K562 (cell line): Measurements from ENCODE around the gene ZNF862. TPM values are rescaled to one million over a fixed set of nuclear protein-coding genes. Genes with fewer than 3 reads are reported as not detected.

Source experiments
- ATAC-seq: fragments of 200-7000 bp; cut with Tn5 transposase; 3 replicates; pipeline ENCODE4 v1.9.1; 2020; ENCODE audit warnings: moderate library complexity
- BruUV-seq: library from RNA; stranded (reverse); fragments of 400-500 nt; replicated peaks from 2 replicates; lab custom pipeline; 2021; lab: Mats Ljungman, UMichigan
- CTCF ChIA-PET: fragments of 300-600 bp; formaldehyde crosslinking; extraction: SDS; loops from one replicate; lab custom pipeline; 2021; ENCODE audit warnings: low intra/inter-chr PET ratio; lab: Yijun Ruan, JAX
- POLR2A ChIA-PET: fragments of 300-600, 350-650 bp; sonication (Branson Sonifier 250); formaldehyde crosslinking; extraction: SDS; loops from one replicate; lab custom pipeline; 2021; ENCODE audit warnings: antibody characterized with exemption, inconsistent platforms; lab: Yijun Ruan, JAX
- DNase-seq, 4 experiments: peaks; one replicate each; pipeline versions ENCODE4 v3.0.0 to v3.0.0-alpha.2; 2011 to 2018; ENCODE audit warnings: low spot score in 3 of 4, mixed read lengths in 3 of 4; ENCODE audit errors: extremely low read depth in 1 of 4
- FAIRE-seq: peaks from 2 replicates; lab custom pipeline; 2011; peaks lifted over from hg19 to GRCh38; lab: Jason Lieb, UNC
- H2AFZ ChIP-seq: 2 replicates; pipeline ENCODE4 v1.6.0; 2011; ENCODE audit warnings: low read depth, low read length, control low read depth, inconsistent platforms
- H3K27ac ChIP-seq: fragments of 200-600 bp; 3 replicates; pipeline ENCODE4 v1.8.0; 2011; ENCODE audit warnings: low read depth, mild to moderate bottlenecking, control low read depth, inconsistent platforms, low read length, moderate library complexity, mixed read lengths; ENCODE audit errors: extremely low read depth
- H3K27me3 ChIP-seq, 2 experiments: fragments of 300-600 bp in 1 of 2; 2 replicates in 1 of 2; 3 replicates in 1 of 2; pipeline versions ENCODE4 v1.6.0 to v1.8.0; 2011; ENCODE audit warnings: inconsistent platforms in 2 of 2, low read length in 2 of 2, mild to moderate bottlenecking in 1 of 2, mixed read lengths in 1 of 2, moderate library complexity in 1 of 2; ENCODE audit not compliant: control insufficient read depth in 2 of 2, insufficient read depth in 2 of 2
- H3K36me3 ChIP-seq: fragments of 300-600 bp; 3 replicates; pipeline ENCODE4 v1.8.0; 2011; ENCODE audit warnings: mild to moderate bottlenecking, low read length, inconsistent platforms; ENCODE audit not compliant: control insufficient read depth, insufficient read depth
- H3K4me1 ChIP-seq, 2 experiments: fragments of 200-600 bp in 1 of 2; replicated peaks in 1 of 2; 2 replicates in 1 of 2; 3 replicates in 1 of 2; pipeline versions ENCODE4 v1.5.1 to v1.8.0; 2011; ENCODE audit warnings: inconsistent platforms in 2 of 2, low read length in 2 of 2, mild to moderate bottlenecking in 1 of 2, mixed read lengths in 1 of 2, moderate library complexity in 1 of 2; ENCODE audit not compliant: control insufficient read depth in 2 of 2, insufficient read depth in 2 of 2
- H3K4me2 ChIP-seq: 2 replicates; pipeline ENCODE4 v1.6.1; 2011; ENCODE audit warnings: low read length, control low read depth, inconsistent platforms, mixed read lengths; ENCODE audit not compliant: insufficient read depth
- H3K4me3 ChIP-seq: fragments of 200-600 bp; sonication (generic), shearing (Covaris generic); 2 replicates; pipeline ENCODE4 v1.5.1; 2016; ENCODE audit warnings: control low read depth, inconsistent platforms
- H3K79me2 ChIP-seq: fragments of 200-600 bp; 3 replicates; pipeline ENCODE4 v1.8.0; 2011; ENCODE audit warnings: low read length, inconsistent platforms; ENCODE audit not compliant: control insufficient read depth, insufficient read depth
- H3K9ac ChIP-seq, 2 experiments: 2 replicates each; pipeline versions ENCODE4 v1.6.0 to v1.6.1; 2011; ENCODE audit warnings: low read depth in 2 of 2, low read length in 2 of 2, control low read depth in 1 of 2, inconsistent platforms in 1 of 2, mild to moderate bottlenecking in 1 of 2, mixed read lengths in 1 of 2; ENCODE audit not compliant: insufficient read depth in 1 of 2
- H3K9me1 ChIP-seq: one replicate; pipeline ENCODE4 v1.6.0; 2011; ENCODE audit warnings: inconsistent platforms, mild to moderate bottlenecking, low read length, moderate library complexity; ENCODE audit not compliant: control insufficient read depth, insufficient read depth
- H3K9me3 ChIP-seq: replicated peaks from 2 replicates; pipeline ENCODE4 v1.5.1; 2011; ENCODE audit warnings: low read depth, low read length, inconsistent platforms; ENCODE audit not compliant: control insufficient read depth, insufficient read depth
- H4K20me1 ChIP-seq: replicated peaks from 2 replicates; pipeline ENCODE4 v1.6.1; 2011; ENCODE audit warnings: low read length, inconsistent platforms, mixed read lengths; ENCODE audit not compliant: control insufficient read depth, insufficient read depth
- ZNF507 ChIP-seq: conservative IDR thresholded peaks from 2 replicates; pipeline ENCODE4 v1.6.1; 2017; ENCODE audit warnings: missing genetic modification characterization, missing compliant biosample characterization
- WGBS: fragments of 100-300 bp; shearing (Covaris generic); methylation state at CpG from one replicate; pipeline ENCODE4 v1.1.6; 2016; ENCODE audit warnings: low coverage, mixed read lengths; ENCODE audit not compliant: insufficient coverage; ENCODE audit errors: missing lambda C conversion rate; 5-methylcytosine and 5-hydroxymethylcytosine counted together
- in situ Hi-C: fragments of 300-500 bp; cut with MboI; formaldehyde crosslinking; loops from 4 replicates; pipeline ENCODE4 v1.15.0; 2018; ENCODE audit warnings: inconsistent platforms, mixed read lengths
- intact Hi-C: fragments of 100-400 bp; cut with micrococcal nuclease; formaldehyde crosslinking; loops from 2 replicates; pipeline ENCODE4 v1.14.2; 2022
- polyA plus RNA-seq, 8 experiments: library from polyadenylated mRNA; depleted of rRNA in 4 of 8; stranded (reverse) in 5 of 8; unstranded in 3 of 8; fragments of >200 nt; fragmentation: Nextera tagmentation in 2 of 8; fragmentation: Illumina TruSeq in 1 of 8; extraction: Ambion mirVana in 2 of 8; extraction: Trizol in 1 of 8; gene quantifications; 2 replicates each; pipeline versions ENCODE4 v1.2.1 to v1.2.3, GENCODE V29; 2011 to 2014; ENCODE audit warnings: inconsistent platforms in 1 of 8, missing spikeins in 1 of 8
- total RNA-seq, 7 experiments: library from RNA; depleted of rRNA in 6 of 7; stranded (reverse); fragments of >200 nt in 6 of 7; fragmentation: Illumina TruSeq in 2 of 7; extraction: Trizol in 2 of 7; gene quantifications; 2 replicates each; pipeline versions ENCODE4 v1.2.1 to v1.2.3, GENCODE V29; 2011 to 2021; ENCODE audit warnings: low replicate concordance in 1 of 7
- TF ChIP-seq, protein P1 (sequence below): IDR thresholded peaks from 2 replicates; pipeline ENCODE4 v1.6.1; 2011; ENCODE audit warnings: borderline replicate concordance, low read depth, mild to moderate bottlenecking, moderate library complexity, low read length; ENCODE audit not compliant: insufficient read depth, poor library complexity, severe bottlenecking
- TF ChIP-seq, protein P2 (sequence below): fragments of 250-450 bp; sonication (Bioruptor Pico); IDR thresholded peaks from 2 replicates; pipeline ENCODE4 v1.5.0; 2020; ENCODE audit warnings: mild to moderate bottlenecking

The ZNF862 gene
- total and polyA plus RNA-seq, 9 of the 15 experiments (the other 6 are each of a cell fraction or from before 2014, with no cell fraction given): 1.1 to 3.9 (median 2.6) TPM

- TF ChIP-seq, protein P1, sequence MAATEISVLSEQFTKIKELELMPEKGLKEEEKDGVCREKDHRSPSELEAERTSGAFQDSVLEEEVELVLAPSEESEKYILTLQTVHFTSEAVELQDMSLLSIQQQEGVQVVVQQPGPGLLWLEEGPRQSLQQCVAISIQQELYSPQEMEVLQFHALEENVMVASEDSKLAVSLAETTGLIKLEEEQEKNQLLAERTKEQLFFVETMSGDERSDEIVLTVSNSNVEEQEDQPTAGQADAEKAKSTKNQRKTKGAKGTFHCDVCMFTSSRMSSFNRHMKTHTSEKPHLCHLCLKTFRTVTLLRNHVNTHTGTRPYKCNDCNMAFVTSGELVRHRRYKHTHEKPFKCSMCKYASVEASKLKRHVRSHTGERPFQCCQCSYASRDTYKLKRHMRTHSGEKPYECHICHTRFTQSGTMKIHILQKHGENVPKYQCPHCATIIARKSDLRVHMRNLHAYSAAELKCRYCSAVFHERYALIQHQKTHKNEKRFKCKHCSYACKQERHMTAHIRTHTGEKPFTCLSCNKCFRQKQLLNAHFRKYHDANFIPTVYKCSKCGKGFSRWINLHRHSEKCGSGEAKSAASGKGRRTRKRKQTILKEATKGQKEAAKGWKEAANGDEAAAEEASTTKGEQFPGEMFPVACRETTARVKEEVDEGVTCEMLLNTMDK: peak; percentile 63
These were observed 11.9 kb downstream of the ZNF862 start (continued) for GRCh38 chr7:149850007-149850594.

- in situ Hi-C loops: loop anchor here (25.0 kb wide), 1 partner anchor 187 kb away; no protein-coding TSS in a partner anchor
- Histone ChIP-seq H2AFZ (no peak overlapping the region), H3K4me1 (peaks cover 11 to 17% of the 10 kb centered on the region in 2 experiments), H3K27ac (no peak overlapping the region), H3K9ac (no peak overlapping the region), H3K9me1 (no peaks in the 10 kb centered on the region), H3K27me3 (peaks cover 48 to 57% of the 10 kb centered on the region in 2 experiments), H3K4me3 (no peak overlapping the region), H3K4me2 (no peak overlapping the region), H3K36me3 (no peaks in the 10 kb centered on the region), H3K79me2 (no peaks in the 10 kb centered on the region), H3K9me3 (no peaks in the 10 kb centered on the region), H4K20me1 (0 out of 2 replicates have a peak, but pooled peaks cover 9% of the 10 kb centered on the region)
- 1% methylated on average over 4 of the region's 4 CpGs for WGBS
- no peak for ATAC-seq
- intact Hi-C loops: no loop called here
- TF ChIP-seq, protein P2, sequence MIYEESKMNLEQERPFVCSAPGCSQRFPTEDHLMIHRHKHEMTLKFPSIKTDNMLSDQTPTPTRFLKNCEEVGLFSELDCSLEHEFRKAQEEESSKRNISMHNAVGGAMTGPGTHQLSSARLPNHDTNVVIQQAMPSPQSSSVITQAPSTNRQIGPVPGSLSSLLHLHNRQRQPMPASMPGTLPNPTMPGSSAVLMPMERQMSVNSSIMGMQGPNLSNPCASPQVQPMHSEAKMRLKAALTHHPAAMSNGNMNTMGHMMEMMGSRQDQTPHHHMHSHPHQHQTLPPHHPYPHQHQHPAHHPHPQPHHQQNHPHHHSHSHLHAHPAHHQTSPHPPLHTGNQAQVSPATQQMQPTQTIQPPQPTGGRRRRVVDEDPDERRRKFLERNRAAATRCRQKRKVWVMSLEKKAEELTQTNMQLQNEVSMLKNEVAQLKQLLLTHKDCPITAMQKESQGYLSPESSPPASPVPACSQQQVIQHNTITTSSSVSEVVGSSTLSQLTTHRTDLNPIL: no peak
- no peak for TF ChIP-seq ZNF507 (tag)
- no TSS peak for BruUV-seq
- no peak for FAIRE-seq
- CTCF ChIA-PET: no interaction called here
- DNase-seq: no peak
- POLR2A ChIA-PET: interaction anchor here (0.6 to 3.5 kb wide), 5 partner anchors 10 to 847 kb away, joined by 3 to 29 read pairs (median 5); partner anchors contain the start of gene ZNF862
These were observed 12.5 kb downstream of the ZNF862 start for GRCh38 chr7:149850716-149851115.
